ENCODE results near the gene PITRM1. TPM values are rescaled to one million over a fixed set of nuclear protein-coding genes. Genes with fewer than 3 reads are reported as not detected.
A peak's percentile ranks its signal among the peaks of the same experiment; 100 is the strongest.

Gene PITRM1
- total RNA-seq, 1 donor from 2014 or later: 60.2 TPM

DNA sequence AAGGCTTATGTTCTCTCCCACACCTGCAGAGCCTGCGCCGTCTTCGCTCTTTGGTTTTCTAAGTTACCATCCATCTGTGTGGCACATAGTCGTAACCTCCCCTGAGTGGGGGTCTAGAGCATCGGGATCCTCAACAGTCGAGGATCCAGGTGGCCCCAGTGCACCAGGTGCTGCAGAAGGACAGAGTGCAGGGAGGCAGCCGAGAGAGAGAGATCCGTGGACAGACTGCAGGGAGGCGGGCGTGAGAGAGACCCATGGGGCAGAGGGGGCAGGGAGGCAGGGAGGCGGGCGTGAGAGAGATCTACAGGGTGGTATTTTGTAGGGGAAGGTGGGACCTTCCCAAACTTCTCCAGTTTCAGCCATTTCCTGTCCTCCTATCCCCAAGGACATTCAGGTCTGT lies 62.9 kb downstream of the PITRM1 start:
- intact Hi-C loops (cut with DNase I): no loop called here
- H3K36me3 ChIP-seq: peaks cover 22% of the 10 kb centered on the region
- TF ChIP-seq CTCF (IDR thresholded peaks at IDR 0.05): no peak

GRCh38 chr10:3109196-3109595 lies 63.4 kb downstream of the PITRM1 start:
- no peak for TF ChIP-seq CTCF (IDR thresholded peaks at IDR 0.05)

More for the DNA sequence above, 62.9 kb downstream of the PITRM1 start:
- DNase-seq (no peak), ATAC-seq (no peak)
- H3K4me3 ChIP-seq: no peak overlapping the region
- H3K9me3 ChIP-seq: no peaks in the 10 kb centered on the region
- no peaks in the 10 kb centered on the region for H3K27me3 ChIP-seq (ENCODE audit: low read depth)
- H3K27ac ChIP-seq: no peak overlapping the region
- H3K4me1 ChIP-seq: no peaks in the 10 kb centered on the region

DNA sequence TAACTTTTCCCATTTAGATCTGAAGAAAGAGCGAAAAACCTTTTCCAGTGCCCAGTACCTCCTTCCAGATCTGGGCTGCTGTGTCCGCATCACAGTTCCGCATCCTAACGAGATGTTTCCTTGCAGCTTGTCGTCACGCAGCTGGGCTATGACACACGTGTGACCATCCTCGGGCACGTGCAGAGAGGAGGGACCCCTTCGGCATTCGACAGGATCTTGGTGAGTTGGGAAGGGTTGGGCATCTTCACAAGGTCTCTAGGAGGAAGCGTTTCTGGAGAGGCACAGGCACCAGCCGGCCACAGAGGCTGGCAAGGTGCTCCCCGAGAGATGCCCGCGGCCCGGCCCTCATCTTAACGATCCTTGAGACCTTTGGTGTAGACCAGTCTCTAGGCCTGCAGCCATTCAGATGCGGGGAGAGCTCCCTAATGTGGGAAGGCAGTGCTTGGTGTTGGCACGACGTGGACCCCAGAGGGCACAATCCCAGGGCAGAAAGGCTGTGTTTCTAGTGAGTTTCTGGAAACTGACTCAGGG lies 63.9 kb downstream of the PITRM1 start:
- DNase-seq: no peak
- no peak for ATAC-seq
- Histone ChIP-seq H3K4me3 (no peak overlapping the region), H3K9me3 (no peaks in the 10 kb centered on the region), H3K27ac (no peak overlapping the region), H3K36me3 (peaks cover 26% of the 10 kb centered on the region), H3K27me3 (ENCODE audit: low read depth) (no peaks in the 10 kb centered on the region), H3K4me1 (no peaks in the 10 kb centered on the region)
- intact Hi-C loops (cut with DNase I): no loop called here
- TF ChIP-seq CTCF (IDR thresholded peaks at IDR 0.05): no peak

More at GRCh38 chr10:3109196-3109595, 63.4 kb downstream of the PITRM1 start:
- intact Hi-C loops (cut with DNase I): no loop called here
- Histone ChIP-seq H3K27ac (no peak overlapping the region), H3K4me3 (no peak overlapping the region), H3K36me3 (peaks cover 23% of the 10 kb centered on the region), H3K4me1 (no peaks in the 10 kb centered on the region), H3K27me3 (ENCODE audit: low read depth) (no peaks in the 10 kb centered on the region), H3K9me3 (no peaks in the 10 kb centered on the region)
- DNase-seq (no peak), ATAC-seq (no peak)

DNA sequence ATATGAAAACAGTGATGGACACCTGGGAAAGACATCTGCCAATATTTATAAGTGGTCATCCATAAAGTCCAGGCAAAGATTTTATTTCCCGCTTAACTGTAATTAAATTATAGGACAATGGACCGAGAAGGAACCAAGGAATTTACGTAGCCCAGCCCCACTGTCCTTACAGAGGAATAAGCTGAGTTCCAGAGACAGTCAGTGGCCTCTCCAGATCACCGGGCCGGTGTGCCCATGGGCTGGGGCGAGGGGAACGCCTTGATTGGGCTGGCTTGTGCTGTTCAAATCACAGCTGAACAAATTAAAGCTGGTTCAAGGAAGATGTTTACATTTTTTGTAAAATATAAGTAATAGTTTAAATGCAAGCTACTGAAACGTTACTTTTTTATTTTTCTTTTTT lies 64.5 kb downstream of the PITRM1 start:
- Histone ChIP-seq H3K9me3 (no peaks in the 10 kb centered on the region), H3K4me1 (no peaks in the 10 kb centered on the region), H3K36me3 (peaks cover 26% of the 10 kb centered on the region), H3K4me3 (no peak overlapping the region), H3K27me3 (ENCODE audit: low read depth) (no peaks in the 10 kb centered on the region), H3K27ac (peak overlapping the region; percentile 39)
- TF ChIP-seq CTCF (IDR thresholded peaks at IDR 0.05): no peak
- no peak for DNase-seq
- no peak for ATAC-seq
- intact Hi-C loops (cut with DNase I): no loop called here

GRCh38 chr10:3107426-3107961 lies 65.1 kb downstream of the PITRM1 start:
- no peak for TF ChIP-seq CTCF (IDR thresholded peaks at IDR 0.05)
- Histone ChIP-seq H3K4me3 (no peak overlapping the region), H3K9me3 (no peaks in the 10 kb centered on the region), H3K4me1 (no peaks in the 10 kb centered on the region), H3K27me3 (ENCODE audit: low read depth) (no peaks in the 10 kb centered on the region), H3K27ac (peak overlapping the region; percentile 39), H3K36me3 (peaks cover 22% of the 10 kb centered on the region)
- ATAC-seq (peak; percentile 87 to 92), DNase-seq (peak; percentile 83)
- intact Hi-C loops (cut with DNase I): no loop called here

Data from lower lobe of right lung (tissue), 2 donors.